Measurements from ENCODE around the gene PITRM1. TPM values are rescaled to one million over a fixed set of nuclear protein-coding genes. Genes with fewer than 3 reads are reported as not detected.
A peak's percentile ranks its signal among the peaks of the same experiment; 100 is the strongest.

Gene PITRM1
- total RNA-seq, 1 donor from 2014 or later = 47.6 TPM

- Mint-ChIP-seq H3K27ac (no peak overlapping the region), H3K4me3 (ENCODE audit: low read depth) (no peak overlapping the region), H3K36me3 (ENCODE audit: insufficient read depth) (peaks cover 9% of the 10 kb centered on the region), H3K9me3 (ENCODE audit: low read depth) (no peaks in the 10 kb centered on the region), H3K4me1 (ENCODE audit: low read depth) (peaks cover 12% of the 10 kb centered on the region), H3K27me3 (no peaks in the 10 kb centered on the region)
- TF ChIP-seq CTCF (IDR thresholded peaks at IDR 0.05; ENCODE audit: unreplicated experiment) = no peak
- DNase-seq (ENCODE audit: low spot score, unreplicated experiment) = no peak
These were observed 44.0 kb downstream of the PITRM1 start for GRCh38 chr10:3128379-3129130.

- Mint-ChIP-seq H3K27ac (no peak overlapping the region), H3K9me3 (ENCODE audit: low read depth) (no peaks in the 10 kb centered on the region), H3K4me1 (ENCODE audit: low read depth) (peaks cover 12% of the 10 kb centered on the region), H3K4me3 (ENCODE audit: low read depth) (no peak overlapping the region), H3K36me3 (ENCODE audit: insufficient read depth) (peaks cover 9% of the 10 kb centered on the region), H3K27me3 (no peaks in the 10 kb centered on the region)
- no peak for DNase-seq (ENCODE audit: low spot score, unreplicated experiment)
- TF ChIP-seq CTCF (IDR thresholded peaks at IDR 0.05; ENCODE audit: unreplicated experiment) = no peak
These were observed 44.7 kb downstream of the PITRM1 start for GRCh38 chr10:3127921-3128320.

- no peak for DNase-seq (ENCODE audit: low spot score, unreplicated experiment)
- Mint-ChIP-seq H3K36me3 (ENCODE audit: insufficient read depth) (peaks cover 5% of the 10 kb centered on the region), H3K27ac (peak overlapping the region; percentile 85)
These were observed 45.7 kb downstream of the PITRM1 start for GRCh38 chr10:3126741-3127346.

DNA sequence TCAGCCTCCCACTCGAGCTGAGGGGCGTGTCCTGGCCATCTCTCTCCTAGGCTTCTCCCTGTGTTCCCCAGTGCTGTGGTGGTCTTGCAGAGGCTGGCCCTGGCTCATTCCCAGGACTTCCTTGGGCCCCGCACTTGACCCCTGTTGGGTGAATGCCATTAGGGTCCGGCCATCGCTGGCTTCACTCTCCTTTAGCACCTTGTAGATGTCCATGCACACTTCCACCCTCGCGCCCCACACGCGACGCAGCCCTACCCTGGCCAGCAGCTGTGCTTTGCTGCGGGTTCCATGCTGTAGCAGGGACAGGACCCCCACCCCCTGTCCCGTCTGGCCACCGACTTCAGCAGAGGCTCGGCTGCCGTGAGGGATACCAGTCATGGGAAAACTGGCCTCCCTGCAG, 46.3 kb downstream of the PITRM1 start:
- TF ChIP-seq CTCF (IDR thresholded peaks at IDR 0.05; ENCODE audit: unreplicated experiment) = no peak
- no peak overlapping the region for H3K4me3 Mint-ChIP-seq (ENCODE audit: low read depth)
- DNase-seq (ENCODE audit: low spot score, unreplicated experiment) = no peak
- peaks cover 5% of the 10 kb centered on the region for H3K36me3 Mint-ChIP-seq (ENCODE audit: insufficient read depth)
- H3K9me3 Mint-ChIP-seq (ENCODE audit: low read depth) = no peaks in the 10 kb centered on the region
- H3K4me1 Mint-ChIP-seq (ENCODE audit: low read depth) = peaks cover 11% of the 10 kb centered on the region
- no peak overlapping the region for H3K27ac Mint-ChIP-seq
- no peaks in the 10 kb centered on the region for H3K27me3 Mint-ChIP-seq

More at GRCh38 chr10:3126741-3127346, 45.7 kb downstream of the PITRM1 start:
- TF ChIP-seq CTCF (IDR thresholded peaks at IDR 0.05; ENCODE audit: unreplicated experiment) = no peak
- no peak overlapping the region for H3K4me3 Mint-ChIP-seq (ENCODE audit: low read depth)
- no peaks in the 10 kb centered on the region for H3K9me3 Mint-ChIP-seq (ENCODE audit: low read depth)
- H3K4me1 Mint-ChIP-seq (ENCODE audit: low read depth) = peaks cover 12% of the 10 kb centered on the region
- no peaks in the 10 kb centered on the region for H3K27me3 Mint-ChIP-seq

DNA sequence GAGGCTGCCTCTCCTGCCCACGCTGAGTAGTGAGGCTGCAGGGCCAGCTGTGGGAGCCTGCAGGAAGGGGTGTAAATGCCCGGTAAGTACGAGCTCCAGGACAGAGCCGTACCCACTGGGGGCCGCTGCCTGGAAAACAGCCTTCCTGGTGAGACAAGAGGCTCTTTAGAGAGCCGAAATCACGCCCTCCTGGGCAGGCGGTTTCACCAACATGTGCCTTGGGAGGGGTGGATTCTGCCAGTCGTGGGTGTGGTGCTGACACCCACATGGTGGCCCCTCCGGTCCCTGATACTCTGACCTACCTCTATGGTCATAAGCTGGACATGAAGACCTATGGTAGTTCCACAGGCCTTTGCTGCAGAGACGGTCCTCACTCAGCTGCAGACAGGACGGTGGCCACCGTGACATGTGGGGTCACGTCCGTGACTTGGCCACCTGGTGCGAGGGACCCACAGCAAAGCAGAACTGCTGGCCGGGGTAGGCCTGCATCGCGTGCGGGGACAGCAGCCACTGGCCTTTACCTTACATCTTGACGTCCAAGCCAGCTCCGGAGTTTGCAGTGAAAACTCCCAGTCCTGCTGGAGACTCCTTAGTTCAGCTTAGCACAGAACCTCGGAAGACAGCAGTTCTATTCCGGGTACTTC, 46.9 kb downstream of the PITRM1 start:
- TF ChIP-seq CTCF (IDR thresholded peaks at IDR 0.05; ENCODE audit: unreplicated experiment) = no peak
- H3K27ac Mint-ChIP-seq = no peak overlapping the region
- DNase-seq (ENCODE audit: low spot score, unreplicated experiment) = no peak
- peaks cover 5% of the 10 kb centered on the region for H3K36me3 Mint-ChIP-seq (ENCODE audit: insufficient read depth)
- no peak overlapping the region for H3K4me3 Mint-ChIP-seq (ENCODE audit: low read depth)
- H3K4me1 Mint-ChIP-seq (ENCODE audit: low read depth) = peaks cover 8% of the 10 kb centered on the region
- H3K27me3 Mint-ChIP-seq = no peaks in the 10 kb centered on the region
- no peaks in the 10 kb centered on the region for H3K9me3 Mint-ChIP-seq (ENCODE audit: low read depth)
